RWPE1 (cell line): ENCODE measurements around the gene SPCS1.

Experiments
- CTCF ChIA-PET: fragments of 350-600 bp; sonication (Branson Sonifier 250); formaldehyde crosslinking; extraction: SDS; loops from one replicate; lab custom pipeline; 2021; lab: Yijun Ruan, JAX
- POLR2A ChIA-PET: fragments of 400-600 bp; formaldehyde crosslinking; extraction: SDS; loops from one replicate; lab custom pipeline; 2020; ENCODE audit warnings: antibody characterized with exemption; ENCODE audit not compliant: low non-redundant PET; lab: Yijun Ruan, JAX
- DNase-seq: peaks from one replicate; pipeline ENCODE4 v3.0.0; 2012; ENCODE audit warnings: low spot score
- H3K27ac ChIP-seq: fragments of 450-650 bp; 2 replicates; pipeline ENCODE4 v1.5.1; 2017
- CTCF ChIP-seq: fragments of 450-650 bp; conservative IDR thresholded peaks from 2 replicates; pipeline ENCODE4 v1.5.1; 2017; ENCODE audit warnings: low read depth, mild to moderate bottlenecking

Gene SPCS1

GRCh38 chr3:52704611-52705437, 1.1 kb upstream of the SPCS1 start:
- no peak for DNase-seq
- ChIA-PET CTCF (no interaction called here), POLR2A (no interaction called here)
- H3K27ac ChIP-seq = peak overlapping the region; percentile 91
- TF ChIP-seq CTCF = no peak

GRCh38 chr3:52705438-52705687, 543 bp upstream of the SPCS1 start:
- ChIA-PET CTCF (no interaction called here), POLR2A (no interaction called here)
- DNase-seq = no peak
- peak overlapping the region; percentile 91 for H3K27ac ChIP-seq
- TF ChIP-seq CTCF = no peak

- TF ChIP-seq CTCF = no peak
- no peak overlapping the region for H3K27ac ChIP-seq
- DNase-seq = no peak
- ChIA-PET CTCF (interaction anchor here (0.7 kb wide), 1 partner anchor 10 kb away, joined by 4 read pairs; no protein-coding TSS in a partner anchor), POLR2A (no interaction called here)
These were observed 1.7 kb downstream of the SPCS1 start for GRCh38 chr3:52707585-52707984.

- ChIA-PET CTCF (no interaction called here), POLR2A (no interaction called here)
- no peak for TF ChIP-seq CTCF
- DNase-seq = no peak
- H3K27ac ChIP-seq = peak overlapping the region; percentile 48
These were observed 4.6 kb downstream of the SPCS1 start for GRCh38 chr3:52710512-52710911.

- no peak for DNase-seq
- H3K27ac ChIP-seq = peak overlapping the region; percentile 3; the same call in 1 of the 2 replicates
- no peak for TF ChIP-seq CTCF
- ChIA-PET POLR2A (no interaction called here), CTCF (no interaction called here)
These were observed 6.6 kb downstream of the SPCS1 start for GRCh38 chr3:52712291-52713212.
